Dermis microvascular lymphatic vessel endothelial cell (primary cell): ENCODE measurements around the gene ENGASE. TPM values are rescaled to one million over a fixed set of nuclear protein-coding genes. Genes with fewer than 3 reads are reported as not detected.

Source experiments
- DNase-seq, 2 donors: peaks; one replicate each; pipeline versions ENCODE4 v3.0.0 to v3.0.0-alpha.2; 2010; ENCODE audit warnings: low read depth in 2 of 2
- total RNA-seq: library from RNA; depleted of rRNA; stranded (reverse); fragments of >200 nt; gene quantifications from 2 replicates; pipeline ENCODE4 v1.2.1, GENCODE V29; 2014

ENGASE gene
- total RNA-seq, 1 donor from 2014 or later: 6.9 TPM

- DNase-seq: peak; percentile 9 to 12
These were observed 36.0 kb upstream of the ENGASE start for GRCh38 chr17:79038545-79039135.

GRCh38 chr17:79039171-79039570, 35.5 kb upstream of the ENGASE start:
- no peak for DNase-seq

- no peak for DNase-seq
These were observed 34.7 kb upstream of the ENGASE start for GRCh38 chr17:79039886-79040285.

GRCh38 chr17:79041041-79041570, 33.5 kb upstream of the ENGASE start:
- no peak for DNase-seq

GRCh38 chr17:79041723-79042420, 32.8 kb upstream of the ENGASE start:
- DNase-seq: no peak

- DNase-seq: peak in 1 of 2 donors; percentile 65
These were observed 32.0 kb upstream of the ENGASE start for GRCh38 chr17:79042421-79043190.

- no peak for DNase-seq
These were observed 31.3 kb upstream of the ENGASE start for GRCh38 chr17:79043191-79043930.

- no peak for DNase-seq
These were observed 30.7 kb upstream of the ENGASE start for GRCh38 chr17:79043931-79044320.

- no peak for DNase-seq
These were observed 30.2 kb upstream of the ENGASE start for GRCh38 chr17:79044462-79044861.

GRCh38 chr17:79045001-79045729, 29.5 kb upstream of the ENGASE start:
- no peak for DNase-seq

- DNase-seq: peak; percentile 47 to 74
These were observed 28.8 kb upstream of the ENGASE start for GRCh38 chr17:79045842-79046196.

- DNase-seq: no peak
These were observed 28.3 kb upstream of the ENGASE start for GRCh38 chr17:79046197-79046915.

GRCh38 chr17:79046916-79047280, 27.7 kb upstream of the ENGASE start:
- no peak for DNase-seq

GRCh38 chr17:79047291-79047920, 27.2 kb upstream of the ENGASE start:
- DNase-seq: no peak

- DNase-seq: no peak
These were observed 26.4 kb upstream of the ENGASE start for GRCh38 chr17:79047923-79048825.

GRCh38 chr17:79048826-79049755, 25.5 kb upstream of the ENGASE start:
- DNase-seq: no peak

GRCh38 chr17:79049821-79050220, 24.8 kb upstream of the ENGASE start:
- DNase-seq: no peak

- DNase-seq: no peak
These were observed 24.1 kb upstream of the ENGASE start for GRCh38 chr17:79050551-79050950.
